NCI-H2196 (cell line): ENCODE results near the gene ITGAL.
"Not testable (repeated sequence)": the region's sequence is repeated elsewhere in the genome, so short reads cannot be mapped to it uniquely, and the experiment has no call there.

Experiments
- DNase-seq: peaks from one replicate; lab custom pipeline; 2025; ENCODE audit not compliant: unreplicated experiment; lab: John Stamatoyannopoulos, UW

ITGAL gene

GRCh38 chr16:30472328-30472942 lies at the start of gene ITGAL:
Gene ITGAL (plus strand): TSS chr16:30472742. CDS start chr16:30472838, 96 bp downstream.
- DNase-seq: no peak

GRCh38 chr16:30428055-30428454 lies 44.5 kb upstream of the ITGAL start:
- DNase-seq: no peak

GRCh38 chr16:30429418-30429677 lies 43.2 kb upstream of the ITGAL start:
- no peak for DNase-seq

- DNase-seq: peak; percentile 99
These were observed 42.7 kb upstream of the ITGAL start, which contains the start of gene DCTPP1 for GRCh38 chr16:30429678-30430427. Gene DCTPP1 (minus strand): TSS chr16:30430030. CDS start chr16:30429980, 50 bp downstream.

- no peak for DNase-seq
These were observed 42.0 kb upstream of the ITGAL start for GRCh38 chr16:30430428-30430970.

- DNase-seq: no peak
These were observed 37.7 kb upstream of the ITGAL start for GRCh38 chr16:30434852-30435251.

GRCh38 chr16:30437511-30438046 lies 35.0 kb upstream of the ITGAL start:
- DNase-seq: peak; percentile 68

- DNase-seq: no peak
These were observed 33.7 kb upstream of the ITGAL start for GRCh38 chr16:30438835-30439234.

GRCh38 chr16:30439720-30440348 lies 32.7 kb upstream of the ITGAL start:
- DNase-seq: no peak

- DNase-seq: no peak
These were observed 28.9 kb upstream of the ITGAL start for GRCh38 chr16:30443631-30444030.

GRCh38 chr16:30444231-30445148 lies 28.1 kb upstream of the ITGAL start:
- DNase-seq: no peak

GRCh38 chr16:30445149-30445407 lies 27.5 kb upstream of the ITGAL start:
- DNase-seq: no peak

- peak; percentile 96 for DNase-seq
These were observed 26.9 kb upstream of the ITGAL start, which contains the start of gene SEPHS2 for GRCh38 chr16:30445408-30446202. Gene SEPHS2 (minus strand): TSS chr16:30445874. CDS start chr16:30445727, 147 bp downstream.

- DNase-seq: no peak
These were observed 26.3 kb upstream of the ITGAL start for GRCh38 chr16:30446203-30446595.

GRCh38 chr16:30447512-30448226 lies 24.9 kb upstream of the ITGAL start:
- DNase-seq: no peak

GRCh38 chr16:30449116-30449435 lies 23.5 kb upstream of the ITGAL start:
- DNase-seq: no peak

- DNase-seq: not testable (repeated sequence)
These were observed 19.6 kb upstream of the ITGAL start for GRCh38 chr16:30452709-30453580.

GRCh38 chr16:30456302-30456701 lies 16.2 kb upstream of the ITGAL start:
- no peak for DNase-seq

- no peak for DNase-seq
These were observed 15.3 kb upstream of the ITGAL start for GRCh38 chr16:30457256-30457655.
